Measurements from ENCODE around the gene PPFIA4.

PPFIA4 gene

GRCh38 chr1:203099805-203100515 is 73.7 kb downstream of the PPFIA4 start:
- TF ChIP-seq, protein P1, sequence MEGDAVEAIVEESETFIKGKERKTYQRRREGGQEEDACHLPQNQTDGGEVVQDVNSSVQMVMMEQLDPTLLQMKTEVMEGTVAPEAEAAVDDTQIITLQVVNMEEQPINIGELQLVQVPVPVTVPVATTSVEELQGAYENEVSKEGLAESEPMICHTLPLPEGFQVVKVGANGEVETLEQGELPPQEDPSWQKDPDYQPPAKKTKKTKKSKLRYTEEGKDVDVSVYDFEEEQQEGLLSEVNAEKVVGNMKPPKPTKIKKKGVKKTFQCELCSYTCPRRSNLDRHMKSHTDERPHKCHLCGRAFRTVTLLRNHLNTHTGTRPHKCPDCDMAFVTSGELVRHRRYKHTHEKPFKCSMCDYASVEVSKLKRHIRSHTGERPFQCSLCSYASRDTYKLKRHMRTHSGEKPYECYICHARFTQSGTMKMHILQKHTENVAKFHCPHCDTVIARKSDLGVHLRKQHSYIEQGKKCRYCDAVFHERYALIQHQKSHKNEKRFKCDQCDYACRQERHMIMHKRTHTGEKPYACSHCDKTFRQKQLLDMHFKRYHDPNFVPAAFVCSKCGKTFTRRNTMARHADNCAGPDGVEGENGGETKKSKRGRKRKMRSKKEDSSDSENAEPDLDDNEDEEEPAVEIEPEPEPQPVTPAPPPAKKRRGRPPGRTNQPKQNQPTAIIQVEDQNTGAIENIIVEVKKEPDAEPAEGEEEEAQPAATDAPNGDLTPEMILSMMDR (conservative IDR thresholded peaks at IDR 0.05), result no peak
- H3K27ac ChIP-seq, result no peak overlapping the region

GRCh38 chr1:203100516-203100869 is 74.2 kb downstream of the PPFIA4 start:
- TF ChIP-seq, protein P1 (conservative IDR thresholded peaks at IDR 0.05), result no peak

DNA sequence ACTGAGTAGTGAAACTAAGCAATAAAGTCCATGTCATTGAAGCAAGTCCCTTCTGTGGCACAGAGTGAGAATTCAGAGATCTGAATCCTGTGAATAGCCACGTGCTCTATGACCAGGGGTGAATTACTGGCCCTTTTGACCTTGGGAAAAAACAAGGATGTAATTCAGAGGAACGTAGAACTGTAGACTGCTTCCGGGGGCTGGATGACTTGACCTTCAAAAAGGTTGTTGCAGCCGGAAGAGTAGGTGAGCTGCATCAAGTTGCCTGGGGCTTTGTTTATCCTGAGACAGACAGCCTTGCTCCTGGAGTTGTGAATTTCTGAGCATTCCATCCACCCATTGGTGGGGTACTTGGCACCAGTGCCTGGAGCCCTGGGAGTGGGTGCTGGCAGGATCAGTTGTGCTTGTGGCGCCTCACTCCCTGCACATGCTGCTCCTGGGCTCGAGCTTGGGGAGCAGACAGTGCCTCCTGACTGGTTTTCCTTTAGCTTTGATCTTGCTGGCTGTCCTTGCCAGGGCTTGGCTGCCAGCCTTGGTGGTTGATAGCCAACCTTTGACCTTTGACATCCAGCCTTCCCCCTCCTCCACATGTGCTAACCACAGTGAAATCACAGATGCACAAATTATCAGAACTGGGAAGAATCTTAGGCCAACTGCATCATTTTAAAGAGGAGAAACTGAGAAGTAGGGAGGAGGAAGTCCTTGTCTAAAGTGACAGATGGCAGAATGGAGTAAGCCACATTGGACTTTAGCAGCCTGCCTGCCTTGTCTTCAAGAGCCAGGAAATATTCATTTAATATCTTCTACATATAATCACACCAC is 75.7 kb downstream of the PPFIA4 start:
- no peak overlapping the region for H3K27ac ChIP-seq
- TF ChIP-seq, protein P1 (conservative IDR thresholded peaks at IDR 0.05), result no peak

More at GRCh38 chr1:203100516-203100869, 74.2 kb downstream of the PPFIA4 start:
- H3K27ac ChIP-seq, result no peak overlapping the region

GRCh38 chr1:203103216-203103615 is 76.9 kb downstream of the PPFIA4 start:
- no peak overlapping the region for H3K27ac ChIP-seq
- TF ChIP-seq, protein P1 (conservative IDR thresholded peaks at IDR 0.05), result no peak

GRCh38 chr1:203103829-203104495 is 77.7 kb downstream of the PPFIA4 start:
- no peak overlapping the region for H3K27ac ChIP-seq
- TF ChIP-seq, protein P1 (conservative IDR thresholded peaks at IDR 0.05), result no peak

GRCh38 chr1:203104789-203105390 is 78.6 kb downstream of the PPFIA4 start:
- no peak overlapping the region for H3K27ac ChIP-seq
- TF ChIP-seq, protein P1 (conservative IDR thresholded peaks at IDR 0.05), result no peak

GRCh38 chr1:203112475-203112874 is 86.2 kb downstream of the PPFIA4 start:
- H3K27ac ChIP-seq, result no peak overlapping the region
- TF ChIP-seq, protein P1 (conservative IDR thresholded peaks at IDR 0.05), result no peak

Data from VCaP (cell line).